Right atrium auricular region (tissue), 2 donors: ENCODE data around the gene HMGXB4. TPM values are rescaled to one million over a fixed set of nuclear protein-coding genes. Genes with fewer than 3 reads are reported as not detected.

ENCODE experiments used
- DNase-seq: peaks from one replicate; pipeline ENCODE4 v3.0.0-alpha.2; 2019; ENCODE audit warnings: low spot score
- H3K27ac ChIP-seq, 2 donors: fragments of 200-600 bp; sonication (generic); 1 replicate in 1 of 2; 2 replicates in 1 of 2; pipeline ENCODE4 v1.5.1; 2016 to 2019
- H3K27me3 ChIP-seq, 2 donors: fragments of 200-600 bp; sonication (generic); one replicate each; pipeline versions ENCODE4 v1.5.1 to v1.6.0; 2017 to 2019
- H3K36me3 ChIP-seq: fragments of 200-600 bp; sonication (generic); one replicate; pipeline ENCODE4 v1.5.1; 2016
- H3K4me1 ChIP-seq, 2 donors: fragments of 200-600 bp; sonication (generic); one replicate each; pipeline versions ENCODE4 v1.5.1 to v1.6.0; 2017 to 2019
- H3K4me3 ChIP-seq, 2 donors: fragments of 200-600 bp; sonication (generic); 1 replicate in 1 of 2; 2 replicates in 1 of 2; pipeline ENCODE4 v1.5.1; 2017 to 2019; ENCODE audit warnings: mild to moderate bottlenecking in 1 of 2, moderate library complexity in 1 of 2
- H3K9me3 ChIP-seq, 2 donors: fragments of 200-600 bp; sonication (generic); one replicate each; pipeline ENCODE4 v1.5.1; 2019
- total RNA-seq, 2 donors: library from RNA; depleted of rRNA; stranded (reverse); fragments of >200 nt; gene quantifications; one replicate each; pipeline ENCODE4 v1.1.0, GENCODE V29; 2016
- TF ChIP-seq, protein P1 (sequence below), 2 donors: fragments of 200-600 bp; sonication (generic); IDR thresholded peaks; one replicate each; pipeline ENCODE4 v1.5.1; 2019; ENCODE audit warnings: antibody characterized with exemption in 2 of 2

HMGXB4 gene
- total RNA-seq, 2 donors from 2014 or later = 9.6 to 9.8 TPM

DNA sequence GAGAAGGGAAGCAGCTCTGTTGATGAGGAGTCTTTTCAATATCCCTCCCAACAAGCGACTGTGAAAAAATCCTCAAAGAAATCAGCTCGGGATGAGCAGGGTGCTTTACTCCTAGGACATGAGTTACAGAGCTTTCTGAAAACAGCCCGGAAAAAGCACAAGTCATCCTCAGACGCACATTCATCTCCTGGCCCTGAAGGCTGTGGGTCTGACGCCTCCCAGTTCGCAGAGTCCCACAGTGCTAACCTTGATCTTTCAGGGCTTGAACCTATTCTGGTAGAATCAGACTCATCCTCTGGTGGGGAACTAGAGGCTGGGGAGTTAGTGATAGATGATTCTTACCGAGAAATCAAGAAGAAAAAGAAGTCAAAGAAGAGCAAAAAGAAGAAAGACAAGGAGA lies 7.7 kb downstream of the HMGXB4 start:
- H3K4me1 ChIP-seq = no peaks in the 10 kb centered on the region
- no peak for DNase-seq
- H3K36me3 ChIP-seq = peaks cover 76% of the 10 kb centered on the region
- TF ChIP-seq, protein P1, sequence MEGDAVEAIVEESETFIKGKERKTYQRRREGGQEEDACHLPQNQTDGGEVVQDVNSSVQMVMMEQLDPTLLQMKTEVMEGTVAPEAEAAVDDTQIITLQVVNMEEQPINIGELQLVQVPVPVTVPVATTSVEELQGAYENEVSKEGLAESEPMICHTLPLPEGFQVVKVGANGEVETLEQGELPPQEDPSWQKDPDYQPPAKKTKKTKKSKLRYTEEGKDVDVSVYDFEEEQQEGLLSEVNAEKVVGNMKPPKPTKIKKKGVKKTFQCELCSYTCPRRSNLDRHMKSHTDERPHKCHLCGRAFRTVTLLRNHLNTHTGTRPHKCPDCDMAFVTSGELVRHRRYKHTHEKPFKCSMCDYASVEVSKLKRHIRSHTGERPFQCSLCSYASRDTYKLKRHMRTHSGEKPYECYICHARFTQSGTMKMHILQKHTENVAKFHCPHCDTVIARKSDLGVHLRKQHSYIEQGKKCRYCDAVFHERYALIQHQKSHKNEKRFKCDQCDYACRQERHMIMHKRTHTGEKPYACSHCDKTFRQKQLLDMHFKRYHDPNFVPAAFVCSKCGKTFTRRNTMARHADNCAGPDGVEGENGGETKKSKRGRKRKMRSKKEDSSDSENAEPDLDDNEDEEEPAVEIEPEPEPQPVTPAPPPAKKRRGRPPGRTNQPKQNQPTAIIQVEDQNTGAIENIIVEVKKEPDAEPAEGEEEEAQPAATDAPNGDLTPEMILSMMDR (IDR thresholded peaks at IDR 0.05) = no peak
- no peaks in the 10 kb centered on the region for H3K9me3 ChIP-seq
- H3K4me3 ChIP-seq = no peak overlapping the region
- no peak overlapping the region for H3K27ac ChIP-seq
- H3K27me3 ChIP-seq = no peaks in the 10 kb centered on the region

DNA sequence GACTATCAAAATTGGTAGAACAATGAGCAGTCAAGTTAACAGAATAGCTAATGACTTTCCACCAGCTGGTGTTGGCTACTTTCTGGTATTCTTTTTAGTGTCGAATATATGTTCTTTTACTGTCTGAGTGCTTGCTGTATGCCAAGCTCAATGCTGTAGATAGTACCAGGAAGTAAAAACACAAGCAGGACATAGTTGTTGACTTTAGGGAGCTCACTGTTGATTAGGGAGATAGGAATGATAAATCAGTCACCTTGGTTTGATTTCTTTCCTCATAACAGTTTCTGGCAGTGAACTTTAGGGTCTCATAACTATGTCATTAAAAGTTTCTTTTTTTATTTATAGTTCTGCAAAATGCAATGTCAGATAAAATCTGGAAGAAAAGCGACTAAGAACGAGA lies 9.0 kb downstream of the HMGXB4 start:
- no peaks in the 10 kb centered on the region for H3K9me3 ChIP-seq
- peaks cover 78% of the 10 kb centered on the region for H3K36me3 ChIP-seq
- H3K27ac ChIP-seq = no peak overlapping the region
- no peak overlapping the region for H3K4me3 ChIP-seq
- H3K4me1 ChIP-seq = no peaks in the 10 kb centered on the region
- DNase-seq = no peak
- TF ChIP-seq, protein P1 (IDR thresholded peaks at IDR 0.05) = no peak
- no peaks in the 10 kb centered on the region for H3K27me3 ChIP-seq

DNA sequence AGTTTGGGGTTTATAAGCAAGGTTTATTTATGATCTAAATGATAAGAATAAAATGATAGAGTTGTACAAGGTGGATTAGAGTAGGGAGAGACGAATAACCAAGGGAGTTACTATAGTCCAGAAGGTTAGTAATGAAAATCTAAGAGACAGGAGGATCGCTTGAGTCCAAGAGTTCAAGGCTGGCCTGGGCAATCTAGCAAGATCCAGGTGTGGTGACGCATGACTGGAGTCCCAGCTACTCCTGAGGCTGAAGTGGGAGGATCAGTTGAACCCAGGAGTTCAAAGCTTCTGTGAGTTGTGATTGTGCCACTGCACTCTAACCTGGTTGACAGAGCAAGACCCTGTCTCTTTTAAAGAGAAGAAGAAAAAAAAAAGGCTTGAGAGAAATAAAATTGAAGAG lies 12.3 kb downstream of the HMGXB4 start:
- Histone ChIP-seq H3K4me1 (no peaks in the 10 kb centered on the region), H3K4me3 (no peak overlapping the region), H3K27me3 (no peaks in the 10 kb centered on the region), H3K36me3 (peaks cover 60% of the 10 kb centered on the region), H3K27ac (no peak overlapping the region), H3K9me3 (no peaks in the 10 kb centered on the region)
- no peak for DNase-seq
- TF ChIP-seq, protein P1 (IDR thresholded peaks at IDR 0.05) = no peak

DNA sequence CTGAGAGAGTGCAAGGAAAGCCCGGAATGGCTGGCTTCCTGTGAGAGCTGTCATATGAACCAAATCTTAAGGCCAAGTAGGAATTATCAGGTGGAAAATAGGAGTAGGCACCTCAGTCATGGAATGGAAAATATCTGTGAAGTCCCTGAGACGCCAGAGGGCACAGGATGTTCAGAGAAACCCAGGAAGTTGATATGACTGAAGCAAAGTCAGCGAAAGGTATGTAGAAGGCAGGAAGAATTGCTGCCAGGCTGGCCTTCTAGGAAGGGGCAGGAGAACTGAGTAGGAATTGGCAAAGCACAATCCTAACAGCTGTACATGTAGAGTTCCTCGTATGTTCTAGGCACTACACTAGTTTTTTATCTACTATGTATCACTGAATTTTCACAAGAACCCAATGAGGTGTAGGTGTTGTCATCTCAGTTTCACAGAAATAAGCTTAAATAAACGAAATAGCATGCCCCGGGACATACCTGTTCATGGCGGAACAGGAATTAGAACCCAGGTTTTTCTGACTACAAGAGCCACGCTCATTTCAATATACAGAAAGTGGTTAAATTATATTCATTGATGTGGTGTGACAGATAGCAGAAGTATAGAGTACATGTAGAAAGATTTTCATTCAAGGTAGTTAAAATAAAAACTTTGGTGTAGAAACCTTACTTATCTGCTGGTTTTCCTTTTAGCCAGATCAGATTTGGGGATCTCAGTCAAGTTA lies 17.0 kb downstream of the HMGXB4 start:
- no peak for DNase-seq
- Histone ChIP-seq H3K27ac (no peak overlapping the region), H3K4me1 (no peaks in the 10 kb centered on the region), H3K4me3 (no peak overlapping the region), H3K36me3 (peaks cover 21% of the 10 kb centered on the region), H3K27me3 (no peaks in the 10 kb centered on the region), H3K9me3 (no peaks in the 10 kb centered on the region)
- TF ChIP-seq, protein P1 (IDR thresholded peaks at IDR 0.05) = no peak

DNA sequence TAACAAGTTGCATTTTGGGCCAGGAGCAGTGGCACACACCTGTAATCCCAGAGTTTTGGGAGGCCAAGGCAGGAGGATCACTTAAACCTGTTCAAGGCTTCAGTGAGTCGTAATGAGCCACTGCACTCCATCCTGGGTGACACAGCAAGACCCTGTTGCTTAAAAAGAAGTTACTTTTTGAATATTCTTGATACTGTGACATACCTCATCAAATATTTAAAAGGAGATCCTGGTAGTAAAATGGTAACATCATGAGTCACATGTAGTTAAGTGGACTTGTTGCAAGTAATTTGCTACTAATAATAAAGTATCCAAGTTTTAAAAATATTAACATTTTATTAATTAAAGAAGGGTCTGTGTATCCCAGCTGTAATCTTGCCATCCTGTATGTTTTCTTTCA lies 18.3 kb downstream of the HMGXB4 start:
- H3K27me3 ChIP-seq = no peaks in the 10 kb centered on the region
- no peak overlapping the region for H3K27ac ChIP-seq
- H3K4me1 ChIP-seq = no peaks in the 10 kb centered on the region
- peaks cover 12% of the 10 kb centered on the region for H3K36me3 ChIP-seq
- TF ChIP-seq, protein P1 (IDR thresholded peaks at IDR 0.05) = no peak
- DNase-seq = no peak
- no peaks in the 10 kb centered on the region for H3K9me3 ChIP-seq
- no peak overlapping the region for H3K4me3 ChIP-seq

DNA sequence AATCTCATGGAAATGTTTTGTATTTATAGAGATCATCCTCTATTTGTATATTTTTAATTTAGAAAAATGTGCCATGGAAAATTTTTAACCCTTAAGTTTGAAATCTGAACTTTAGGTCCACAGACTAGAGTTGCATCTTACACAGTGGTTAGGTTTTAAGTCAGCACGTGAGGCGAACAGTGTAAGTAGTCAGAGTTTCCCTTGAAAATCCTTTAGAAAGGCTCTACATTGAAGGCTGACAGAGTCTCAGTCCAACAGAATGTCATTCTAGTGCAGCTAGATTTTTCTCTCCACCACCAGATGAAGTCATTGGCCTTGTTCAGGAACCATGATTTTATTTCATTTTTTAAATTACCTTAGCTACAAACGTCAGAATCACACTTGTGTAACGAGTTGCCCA lies 18.7 kb downstream of the HMGXB4 start:
- Histone ChIP-seq H3K36me3 (peaks cover 12% of the 10 kb centered on the region), H3K27ac (no peak overlapping the region), H3K9me3 (no peaks in the 10 kb centered on the region), H3K4me1 (no peaks in the 10 kb centered on the region), H3K27me3 (no peaks in the 10 kb centered on the region), H3K4me3 (no peak overlapping the region)
- TF ChIP-seq, protein P1 (IDR thresholded peaks at IDR 0.05) = no peak
- DNase-seq = no peak
